Suprapubic skin (tissue), 3 donors: Measurements from ENCODE around the gene CCNT1.
"Not testable (repeated sequence)": the region's sequence is repeated elsewhere in the genome, so short reads cannot be mapped to it uniquely, and the experiment has no call there.

Experiments used
- EP300 ChIP-seq: sonication (generic); formaldehyde crosslinking; IDR thresholded peaks from one replicate; pipeline ENCODE4 v1.6.1; 2017; ENCODE audit warnings: antibody characterized with exemption
- POLR2A ChIP-seq, 2 donors: fragments of 450-650 bp; IDR thresholded peaks; one replicate each; pipeline ENCODE4 v1.6.1; 2017; ENCODE audit warnings: antibody characterized with exemption in 2 of 2, mild to moderate bottlenecking in 2 of 2, moderate library complexity in 2 of 2
- TF ChIP-seq, protein P1 (sequence below), 2 donors: fragments of 200-600 bp in 1 of 2; fragments of 450-650 bp in 1 of 2; sonication (generic) in 1 of 2; IDR thresholded peaks; one replicate each; pipeline ENCODE4 v1.5.1; 2016 to 2019; ENCODE audit warnings: antibody characterized with exemption in 2 of 2, mild to moderate bottlenecking in 1 of 2, moderate library complexity in 1 of 2

DNA sequence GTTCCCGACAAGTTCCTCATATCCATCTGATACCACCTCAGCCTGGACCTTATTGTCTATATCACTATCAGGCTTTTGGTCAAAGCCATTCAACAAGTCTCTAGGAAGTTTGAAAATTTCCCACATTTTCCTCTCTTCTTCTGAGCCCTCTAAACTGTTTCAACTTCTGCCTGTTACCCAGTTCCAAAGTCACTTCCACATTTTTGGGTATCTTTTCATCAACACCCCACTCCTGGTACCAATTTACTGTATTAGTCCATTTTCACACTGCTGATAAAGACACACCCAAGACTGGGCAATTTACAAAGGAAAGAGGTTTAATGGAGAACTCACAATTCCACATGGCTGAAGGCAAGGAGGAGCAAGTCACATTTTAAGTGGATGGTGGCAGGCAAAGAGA is 4.2 kb upstream of the CCNT1 start:
- TF ChIP-seq, protein P1, sequence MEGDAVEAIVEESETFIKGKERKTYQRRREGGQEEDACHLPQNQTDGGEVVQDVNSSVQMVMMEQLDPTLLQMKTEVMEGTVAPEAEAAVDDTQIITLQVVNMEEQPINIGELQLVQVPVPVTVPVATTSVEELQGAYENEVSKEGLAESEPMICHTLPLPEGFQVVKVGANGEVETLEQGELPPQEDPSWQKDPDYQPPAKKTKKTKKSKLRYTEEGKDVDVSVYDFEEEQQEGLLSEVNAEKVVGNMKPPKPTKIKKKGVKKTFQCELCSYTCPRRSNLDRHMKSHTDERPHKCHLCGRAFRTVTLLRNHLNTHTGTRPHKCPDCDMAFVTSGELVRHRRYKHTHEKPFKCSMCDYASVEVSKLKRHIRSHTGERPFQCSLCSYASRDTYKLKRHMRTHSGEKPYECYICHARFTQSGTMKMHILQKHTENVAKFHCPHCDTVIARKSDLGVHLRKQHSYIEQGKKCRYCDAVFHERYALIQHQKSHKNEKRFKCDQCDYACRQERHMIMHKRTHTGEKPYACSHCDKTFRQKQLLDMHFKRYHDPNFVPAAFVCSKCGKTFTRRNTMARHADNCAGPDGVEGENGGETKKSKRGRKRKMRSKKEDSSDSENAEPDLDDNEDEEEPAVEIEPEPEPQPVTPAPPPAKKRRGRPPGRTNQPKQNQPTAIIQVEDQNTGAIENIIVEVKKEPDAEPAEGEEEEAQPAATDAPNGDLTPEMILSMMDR (IDR thresholded peaks at IDR 0.05) = not testable (repeated sequence)
- TF ChIP-seq POLR2A (IDR thresholded peaks at IDR 0.05); EP300: not testable (repeated sequence)
